NCI-H2029 (cell line): Measurements from ENCODE around the gene GPM6B.

Experiments used
- DNase-seq: peaks from one replicate; lab custom pipeline; 2025; lab: John Stamatoyannopoulos, UW

Gene GPM6B

DNA sequence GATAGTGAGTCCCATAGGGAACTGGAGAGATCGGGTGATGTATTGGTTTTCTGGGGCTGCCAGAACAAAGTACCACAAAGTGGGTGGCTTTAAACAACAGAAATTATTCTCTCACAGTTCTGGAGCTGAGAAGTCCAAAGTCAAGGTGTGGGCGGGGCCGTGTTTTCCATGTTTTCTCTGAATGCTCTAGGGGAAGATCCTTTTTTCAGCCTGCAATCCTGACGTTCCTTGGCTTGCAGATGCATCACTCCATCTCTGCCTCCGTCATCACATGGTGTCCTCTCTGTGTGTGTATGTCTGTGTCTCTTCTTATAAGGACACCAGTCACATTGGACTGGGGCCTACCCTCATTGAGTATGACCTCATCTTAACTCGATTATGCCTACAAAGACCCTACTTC, 7.9 kb upstream of the GPM6B start:
- DNase-seq, result no peak

DNA sequence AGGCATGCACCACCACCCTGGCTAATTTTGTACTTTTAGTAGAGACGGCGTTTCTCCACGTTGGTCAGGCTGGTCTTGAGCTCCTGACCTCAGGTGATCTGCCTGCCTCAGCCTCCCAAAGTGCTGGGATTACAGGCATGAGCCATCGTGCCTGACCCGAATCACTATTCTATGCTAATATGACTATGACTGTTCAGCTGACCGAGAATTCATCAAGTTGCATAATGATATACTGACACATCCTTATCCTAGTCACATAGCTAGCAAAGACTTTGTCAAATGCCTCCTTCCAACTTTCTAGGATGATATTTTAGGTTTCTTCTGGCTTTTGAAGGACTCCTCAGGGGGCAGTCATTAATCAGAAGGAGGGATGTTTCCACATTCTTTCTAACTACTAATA, 4.8 kb upstream of the GPM6B start:
- DNase-seq, result no peak

DNA sequence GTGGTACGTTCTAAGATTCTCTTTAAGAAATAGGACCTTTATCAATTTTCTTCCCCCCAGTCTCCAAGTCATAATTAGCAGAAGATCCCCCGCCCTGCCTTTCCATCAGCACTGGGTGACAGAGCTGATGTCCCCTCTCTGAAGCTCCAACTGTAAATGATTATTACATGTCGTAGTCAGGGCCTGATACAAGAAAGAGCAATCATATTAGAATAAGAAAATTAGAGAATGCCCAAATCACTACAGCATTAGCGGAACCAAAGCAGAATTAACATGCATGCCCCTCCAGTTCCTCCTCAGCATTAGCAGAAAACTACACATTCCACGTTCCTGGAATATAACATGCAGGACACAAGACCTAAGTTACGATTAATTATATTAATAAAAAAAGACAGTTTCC, 717 bp downstream of the GPM6B start:
- no peak for DNase-seq

DNA sequence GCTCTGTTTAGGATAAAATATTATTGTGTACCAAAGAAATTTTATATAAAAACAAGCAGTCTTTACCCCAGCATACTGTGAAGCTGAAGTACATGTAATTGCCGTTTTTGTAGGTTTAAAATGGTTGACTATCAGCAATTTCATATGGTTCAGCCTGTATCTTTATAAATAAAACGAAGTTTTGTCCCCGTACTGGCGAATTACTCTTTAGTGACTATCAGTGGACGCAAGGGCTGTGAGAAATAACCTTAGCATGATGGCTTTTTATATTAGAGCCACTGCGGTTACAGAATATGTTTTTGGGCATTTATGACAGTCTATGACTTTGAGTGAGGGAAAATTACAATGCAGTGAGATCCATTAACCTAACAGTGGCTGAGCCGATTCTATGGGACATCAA, 1.2 kb downstream of the GPM6B start:
- DNase-seq, result no peak

DNA sequence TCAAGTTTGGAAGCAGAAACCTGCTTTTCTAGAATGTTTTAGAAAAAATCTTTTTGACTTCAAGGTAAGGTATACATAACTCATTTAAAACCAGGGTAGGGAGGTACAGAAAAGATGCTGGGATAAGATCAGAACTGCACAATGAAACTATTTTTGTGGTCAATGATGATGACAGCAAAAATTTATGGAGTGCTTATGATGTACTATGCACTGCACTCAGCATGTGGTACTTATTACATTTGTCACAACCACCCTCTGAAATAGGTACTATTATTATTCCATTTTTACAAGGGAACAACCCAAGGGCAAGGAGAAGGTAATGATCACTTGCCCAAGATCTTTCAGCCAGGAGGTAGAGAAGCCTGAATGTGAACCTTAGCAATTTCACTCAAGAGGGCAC, 8.0 kb downstream of the GPM6B start:
- DNase-seq, result no peak

DNA sequence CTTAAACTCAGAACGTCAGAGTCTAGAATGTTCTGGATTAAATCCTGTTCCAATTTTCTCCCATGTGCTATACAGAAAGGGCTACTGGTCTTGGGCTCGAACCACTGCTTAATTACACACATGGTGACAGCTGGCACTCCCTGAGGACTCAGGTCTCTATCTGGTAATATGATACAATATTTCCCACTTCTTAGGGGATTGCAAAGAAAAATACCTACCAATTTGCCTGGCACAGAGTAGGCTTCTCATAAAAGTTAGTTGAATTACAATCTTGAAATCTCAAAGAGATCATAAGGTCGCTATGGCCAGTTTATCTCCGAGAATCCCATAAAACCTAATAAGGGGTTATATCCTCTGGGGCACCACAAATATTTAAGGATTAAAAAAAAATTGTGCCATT, 8.6 kb downstream of the GPM6B start:
- DNase-seq, result no peak

DNA sequence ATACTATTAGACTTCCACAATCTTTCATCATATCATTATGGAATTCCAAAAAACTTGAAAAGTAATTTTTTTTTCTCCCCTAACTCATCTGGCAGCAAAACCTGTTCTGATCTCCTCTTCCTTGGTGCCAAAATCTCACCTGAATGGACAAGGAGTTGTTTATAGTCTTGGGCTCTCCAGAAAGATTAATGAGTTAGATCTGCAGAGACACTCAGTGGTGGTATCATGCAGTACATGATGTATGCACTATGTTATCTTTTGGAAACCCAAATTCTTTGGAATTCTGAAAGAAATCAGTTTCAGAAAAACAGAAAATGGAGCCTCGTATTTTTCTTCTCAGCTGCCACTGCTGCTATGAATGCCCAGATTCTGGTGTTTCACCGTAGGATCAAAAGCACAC, 11.7 kb downstream of the GPM6B start:
- no peak for DNase-seq

DNA sequence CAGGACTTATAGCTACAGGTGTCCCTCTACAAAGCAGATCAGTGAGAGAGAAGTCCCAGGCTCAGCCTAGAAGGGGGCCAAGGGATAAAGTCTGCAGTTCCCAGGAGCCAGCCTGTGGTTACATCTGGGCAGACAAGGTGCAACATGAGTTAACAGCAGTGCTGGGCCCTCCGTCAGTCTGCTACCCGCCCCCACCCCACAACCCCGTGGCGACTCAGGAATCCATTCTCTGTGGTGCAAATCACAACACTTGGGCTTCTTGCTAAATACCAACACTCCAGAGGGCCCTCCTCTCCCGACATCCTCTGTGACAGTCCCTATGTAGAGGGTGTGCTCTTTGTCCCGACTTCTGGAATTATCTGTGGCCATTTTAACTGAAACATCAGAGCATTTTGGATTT, 13.8 kb downstream of the GPM6B start:
- DNase-seq, result no peak

DNA sequence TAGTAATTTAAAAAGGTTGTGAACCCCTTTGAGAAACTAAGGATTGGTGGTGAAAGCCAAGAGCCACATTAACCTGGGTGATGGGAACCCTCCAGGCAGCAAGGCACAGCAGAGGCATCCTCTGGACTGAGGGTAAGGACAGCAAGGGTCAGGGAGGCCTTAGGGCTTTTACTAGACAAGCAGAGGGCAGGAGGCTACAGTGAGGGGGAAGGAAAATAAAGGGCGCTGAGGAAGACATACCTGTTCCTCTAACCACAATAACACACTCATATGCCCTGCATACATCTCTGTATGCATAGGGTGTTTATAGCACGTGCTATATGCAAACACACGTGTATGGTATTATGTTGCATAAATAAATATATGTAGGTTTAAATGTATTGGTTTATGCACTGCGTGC, 18.7 kb downstream of the GPM6B start:
- DNase-seq, result no peak

DNA sequence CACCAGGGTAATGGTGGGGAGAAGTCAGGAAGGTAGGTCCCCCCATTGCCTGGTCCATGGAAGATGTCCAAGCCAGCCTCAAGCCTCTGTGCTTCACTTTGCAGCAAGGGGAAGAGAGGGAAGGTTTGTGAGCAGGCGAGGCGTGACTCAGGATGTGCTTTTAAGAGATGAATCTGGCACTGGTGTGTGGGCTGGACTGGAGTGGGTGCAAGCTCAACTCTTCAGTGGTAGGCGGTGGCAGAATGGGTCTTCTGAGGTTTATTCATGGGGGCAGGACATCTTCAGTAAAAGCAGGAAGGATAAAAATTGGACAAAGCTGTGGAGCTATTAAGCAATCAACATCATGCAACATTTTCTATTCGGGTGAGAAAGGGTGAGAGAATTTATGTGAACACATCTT, 19.4 kb downstream of the GPM6B start:
- no peak for DNase-seq

DNA sequence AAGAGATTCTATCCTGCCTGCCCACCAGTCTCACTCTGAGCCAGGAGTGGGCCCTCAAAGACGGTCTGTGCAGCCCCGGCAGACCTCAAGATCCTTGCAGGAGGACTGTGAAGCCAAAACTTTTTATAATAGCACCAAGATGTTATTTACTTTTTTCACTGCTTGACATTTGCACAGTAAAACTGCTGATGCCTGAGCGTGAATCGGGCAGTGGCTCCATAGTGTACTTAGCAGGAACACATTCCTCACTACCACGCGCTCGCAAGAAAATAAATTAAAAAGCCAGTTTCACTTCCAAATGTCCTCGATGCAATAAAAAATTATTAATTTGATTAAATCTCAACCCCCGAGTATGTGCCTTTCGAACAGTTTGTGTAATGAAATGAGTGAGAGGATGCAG, 22.5 kb downstream of the GPM6B start:
- no peak for DNase-seq

DNA sequence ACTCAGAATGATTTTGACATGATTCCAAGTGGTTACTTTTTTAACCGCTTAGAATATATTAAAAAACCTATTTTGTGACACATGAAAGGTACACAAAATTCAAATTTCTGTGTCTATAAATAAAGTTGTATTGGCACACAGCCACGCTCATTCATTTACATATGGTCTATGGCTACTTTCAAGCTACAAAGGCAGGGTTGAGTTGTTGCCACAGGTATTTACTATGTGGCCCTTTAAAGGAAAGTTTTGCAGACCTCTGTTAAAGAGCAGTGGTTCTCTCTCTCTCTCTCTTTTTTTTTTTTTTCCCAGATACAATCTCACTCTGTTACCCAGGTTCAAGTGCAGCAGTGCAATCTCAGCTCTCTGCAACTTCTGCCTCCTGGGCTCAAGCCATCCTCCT, 23.0 kb downstream of the GPM6B start:
- no peak for DNase-seq

DNA sequence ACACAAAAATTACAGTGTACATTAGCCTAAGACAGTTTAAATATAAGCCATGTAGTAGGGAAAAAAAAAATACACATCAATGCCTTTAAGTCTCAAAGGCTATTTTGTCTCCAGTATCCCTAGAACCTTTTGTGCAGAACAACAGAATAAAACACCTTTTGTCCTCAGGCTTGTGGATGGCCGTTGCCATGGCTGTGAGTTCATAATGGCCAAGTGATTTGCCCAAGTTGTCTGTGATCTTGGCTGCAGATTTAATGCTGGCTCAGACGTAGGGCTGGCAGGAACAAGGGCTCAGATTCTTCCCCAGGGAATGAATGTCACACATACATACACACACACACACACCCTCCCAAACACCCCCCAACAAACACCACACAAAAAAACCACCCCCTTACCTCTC, 25.3 kb downstream of the GPM6B start:
- DNase-seq, result no peak

DNA sequence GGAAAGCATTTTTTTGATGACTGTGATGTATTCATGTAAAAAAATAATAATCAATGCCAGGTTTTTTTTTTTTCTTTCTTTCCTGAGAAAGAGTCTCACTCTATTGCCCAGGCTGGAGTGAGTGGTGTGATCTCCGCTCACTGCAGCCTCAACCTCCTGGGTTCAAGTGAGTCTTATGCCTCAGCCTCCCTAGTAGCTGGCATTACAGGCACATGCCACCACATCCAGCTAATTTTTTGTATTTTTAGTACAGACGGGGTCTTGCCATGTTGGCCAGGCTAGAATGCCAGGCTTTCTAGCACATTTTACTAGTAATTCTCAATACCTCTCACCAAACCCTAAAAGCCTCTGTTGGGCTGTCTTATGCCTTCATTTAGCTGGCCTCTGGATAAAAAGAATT, 25.7 kb downstream of the GPM6B start:
- DNase-seq, result no peak

DNA sequence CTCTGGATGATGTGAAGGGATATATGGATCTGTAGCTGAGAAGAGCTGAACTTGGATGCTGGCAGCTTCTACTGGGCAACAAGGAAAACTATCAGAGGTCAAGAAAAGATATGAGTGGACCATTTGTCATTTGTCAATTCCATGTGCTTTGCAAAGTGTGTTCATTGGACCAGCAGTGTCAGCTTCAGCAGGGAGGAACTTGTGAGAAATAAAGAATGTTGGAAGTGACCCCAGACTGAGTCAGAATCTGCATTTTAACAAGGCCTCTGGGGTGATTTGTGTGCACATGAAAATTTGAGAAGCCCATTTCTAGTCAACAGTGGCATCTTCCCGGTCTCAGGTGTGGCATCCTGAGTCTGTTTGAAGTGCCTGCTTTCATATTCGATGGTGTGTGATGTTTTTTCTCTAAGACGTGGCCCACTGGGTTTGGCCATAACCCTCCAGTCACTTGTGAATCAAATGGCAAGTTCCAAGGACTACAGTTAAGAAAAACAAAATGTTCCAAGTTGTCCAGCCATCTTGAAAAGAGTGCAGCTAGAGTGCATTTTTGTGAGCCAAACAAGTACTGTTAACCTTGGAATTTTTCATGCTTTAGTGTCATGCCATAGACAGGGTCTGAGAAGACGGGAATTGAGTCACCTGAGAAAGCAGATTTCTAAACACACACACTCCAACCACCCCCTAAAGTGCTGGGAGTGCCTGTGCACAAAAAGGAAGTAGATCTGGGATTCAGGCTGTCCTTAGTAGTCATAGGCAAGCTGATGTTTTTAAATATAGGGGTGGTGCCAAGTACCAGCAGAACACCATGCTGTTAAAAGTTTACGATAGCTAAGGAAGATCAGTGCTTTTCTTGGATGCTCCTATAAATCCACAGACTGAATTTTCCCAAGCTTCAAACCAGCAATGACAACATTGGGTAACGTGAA, 26.4 kb downstream of the GPM6B start:
- no peak for DNase-seq

DNA sequence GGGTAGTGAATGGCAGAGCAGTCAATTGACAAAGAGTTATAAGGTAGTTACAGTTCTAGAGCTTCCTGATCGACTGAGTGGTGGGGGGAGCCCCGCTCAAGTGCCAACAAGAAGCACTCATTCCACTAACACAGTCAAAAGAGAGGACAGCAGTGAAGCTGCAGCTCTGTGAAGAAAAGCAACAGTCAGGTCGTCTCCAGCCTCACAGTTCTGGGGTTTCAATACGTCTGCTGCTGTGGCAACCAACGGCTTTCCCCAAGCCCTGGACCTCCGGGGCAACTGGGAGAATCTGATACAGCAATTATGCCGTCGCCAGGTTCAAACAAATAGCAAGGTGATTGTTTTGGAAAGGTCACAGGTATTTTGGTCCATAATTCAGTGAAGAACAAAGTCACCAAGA, 30.8 kb downstream of the GPM6B start:
- no peak for DNase-seq

DNA sequence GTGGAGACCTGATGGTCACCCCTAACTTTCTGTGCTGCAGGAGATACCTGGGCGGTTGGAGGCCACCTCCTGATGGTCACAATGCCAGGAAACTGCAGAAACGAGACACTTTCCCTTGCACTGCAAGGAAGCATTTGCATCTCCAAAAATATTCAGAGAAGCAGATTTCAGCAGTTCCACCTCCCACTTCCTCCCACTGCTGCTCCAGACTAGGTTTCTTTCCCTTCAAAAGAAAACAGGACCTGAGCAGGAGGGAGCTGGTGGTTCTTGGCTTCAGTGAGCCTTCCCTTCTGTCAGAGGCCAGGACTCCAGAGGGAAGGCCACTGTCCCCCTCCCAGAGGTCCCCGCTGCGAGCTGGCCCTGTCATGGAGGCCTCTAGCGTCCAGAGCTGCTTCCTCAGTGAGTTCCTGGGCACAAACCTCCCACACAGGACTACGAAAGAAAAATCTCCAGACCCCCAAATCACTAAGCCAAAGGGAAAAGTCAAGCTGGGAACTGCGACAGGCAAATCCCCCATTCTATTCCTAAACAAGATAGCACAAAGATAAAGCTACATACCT, 35.9 kb downstream of the GPM6B start:
- DNase-seq, result no peak

DNA sequence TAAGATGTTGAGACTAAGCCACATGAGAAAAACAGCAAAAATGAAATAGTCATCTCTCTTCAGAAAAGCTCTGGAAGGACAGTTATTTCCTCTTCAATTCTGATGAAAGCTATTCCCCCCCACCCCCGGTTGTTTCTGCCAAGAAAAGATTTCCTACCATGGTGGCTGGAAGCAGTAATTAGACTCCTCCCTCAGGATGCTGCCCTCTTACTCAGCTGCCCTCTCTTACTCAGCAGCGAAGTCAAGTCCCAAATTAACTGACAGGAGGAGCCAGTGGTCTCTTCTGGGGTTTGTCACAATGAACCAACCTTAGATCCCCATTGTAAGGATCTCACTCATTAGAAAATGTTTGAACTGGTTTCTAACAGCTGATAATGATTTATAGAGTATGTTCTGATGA, 38.0 kb downstream of the GPM6B start:
- DNase-seq, result no peak

DNA sequence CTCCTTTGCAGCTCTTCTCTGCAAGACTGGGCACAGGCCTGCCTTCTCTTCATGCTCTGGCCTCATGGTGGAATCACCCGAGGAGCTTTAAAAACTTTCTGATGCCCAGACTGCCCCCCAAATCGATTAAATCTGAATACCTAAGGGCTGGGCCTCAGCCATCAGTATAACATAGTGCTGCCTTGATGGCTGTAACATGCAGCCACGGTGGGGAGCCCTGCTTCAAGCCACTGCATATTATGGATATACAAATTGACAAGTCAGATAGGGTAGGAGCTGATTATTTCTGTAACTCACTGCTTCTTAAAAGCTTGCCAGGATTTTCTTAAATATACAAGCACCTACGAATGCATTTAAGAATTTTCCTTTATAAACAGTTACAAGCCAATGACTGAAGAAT, 40.5 kb downstream of the GPM6B start:
- no peak for DNase-seq

DNA sequence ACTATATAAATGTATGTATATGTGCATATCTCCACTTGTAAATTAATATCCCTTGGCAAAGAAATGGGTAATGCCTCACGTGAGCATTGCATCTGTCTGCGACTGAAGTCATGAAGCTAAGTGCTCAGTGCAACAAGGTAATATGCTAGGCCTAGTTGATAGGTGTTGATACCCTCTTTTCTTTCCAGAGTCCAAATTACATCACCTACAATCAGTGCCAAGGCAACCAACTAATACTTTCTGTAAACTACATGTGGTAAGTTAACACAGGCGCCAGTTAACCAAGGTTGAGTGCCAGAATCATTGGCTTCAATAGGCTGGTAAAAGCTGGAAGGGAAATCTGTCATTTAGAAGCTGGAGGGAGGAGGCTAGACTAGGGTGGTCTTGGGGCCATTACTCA, 41.1 kb downstream of the GPM6B start:
- no peak for DNase-seq

DNA sequence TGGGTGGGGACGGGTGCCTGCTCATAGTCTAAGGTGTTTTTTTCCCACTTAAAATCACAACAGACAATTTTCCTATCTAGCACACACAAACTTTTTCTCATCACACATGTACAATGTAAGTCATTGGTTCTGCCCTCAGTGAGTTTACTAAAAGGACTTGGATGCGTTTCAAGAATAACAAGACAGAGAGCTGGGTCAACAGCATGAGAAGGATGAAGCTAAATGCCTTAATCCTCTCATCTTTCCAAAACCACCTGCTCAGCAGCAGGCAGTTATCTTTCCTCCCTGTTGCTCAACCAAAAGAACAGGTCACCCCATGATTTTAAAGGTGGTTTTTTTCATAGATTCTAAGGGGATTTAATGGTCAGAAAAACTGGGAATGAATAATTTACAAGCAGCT, 42.2 kb downstream of the GPM6B start:
- DNase-seq, result no peak

DNA sequence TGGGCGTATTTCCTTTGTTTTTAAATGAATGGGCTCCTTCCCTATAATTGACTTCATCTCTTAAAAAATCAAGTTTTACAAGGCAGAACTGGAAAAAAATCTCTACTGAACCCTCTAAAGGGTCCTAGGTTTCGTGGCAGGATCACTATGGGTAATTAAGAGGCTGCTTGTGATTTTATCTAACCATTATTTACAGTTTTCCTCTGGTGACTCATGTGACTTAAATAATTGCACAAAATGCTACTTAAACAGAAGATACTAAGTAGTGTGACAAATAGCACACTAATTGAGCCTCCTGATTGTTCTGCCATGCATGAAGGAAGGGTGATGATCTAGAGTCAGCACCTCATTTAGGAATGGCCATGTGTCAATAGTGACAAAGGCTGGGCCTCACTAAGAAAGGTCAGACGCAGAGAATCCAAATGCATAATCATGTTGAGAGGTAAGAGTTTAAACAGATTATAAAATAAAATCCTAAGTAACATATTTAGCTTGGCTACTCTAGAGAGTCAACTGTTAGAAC, 46.8 kb downstream of the GPM6B start:
- DNase-seq, result no peak

DNA sequence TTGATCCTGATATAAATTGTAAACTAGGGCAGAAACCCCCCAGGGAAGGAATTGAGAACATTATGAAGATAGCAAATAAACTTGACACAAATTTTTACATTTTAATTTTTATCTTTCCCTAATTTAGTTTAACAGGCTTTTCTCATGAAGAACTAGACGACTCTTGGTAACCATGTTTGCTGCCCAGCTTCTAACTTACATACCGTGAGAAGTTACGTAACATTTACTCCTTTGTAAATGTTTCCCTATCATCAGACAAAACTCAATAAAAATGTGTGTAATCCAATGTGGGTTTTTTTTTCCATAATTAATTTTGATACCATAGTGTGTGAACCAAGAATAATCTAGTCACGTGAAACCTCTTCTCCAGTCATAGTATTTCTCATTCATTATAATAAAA, 48.0 kb downstream of the GPM6B start:
- no peak for DNase-seq

DNA sequence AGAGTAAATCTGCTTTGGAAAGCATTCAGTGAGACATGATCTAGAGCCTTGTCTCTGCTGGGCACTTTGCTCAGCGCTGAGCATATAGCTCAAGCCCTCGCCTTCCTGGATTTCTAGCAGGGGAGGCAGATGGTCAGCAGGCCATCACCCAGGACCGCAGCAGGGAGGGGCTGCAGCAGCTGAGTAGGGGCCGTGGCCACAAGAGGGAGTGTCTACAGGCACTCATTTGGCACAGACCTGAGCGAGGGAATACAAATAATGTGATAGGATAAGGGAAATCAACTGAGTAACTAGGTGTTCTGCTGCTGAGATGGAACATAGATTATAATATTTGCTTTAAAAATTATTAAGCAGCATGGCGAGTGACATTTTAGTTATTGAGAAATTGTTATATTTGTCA, 52.1 kb downstream of the GPM6B start:
- DNase-seq, result no peak
